Naive thymus-derived CD4-positive, alpha-beta T cell (primary cell): ENCODE results near the gene GRIK4. TPM values are rescaled to one million over a fixed set of nuclear protein-coding genes. Genes with fewer than 3 reads are reported as not detected.

Experiments
- ATAC-seq: fragments of 150-1000 bp; cut with Tn5 transposase; 2 replicates; pipeline ENCODE4 v1.10.0; 2021; ENCODE audit warnings: mild to moderate bottlenecking, moderate library complexity
- CTCF ChIA-PET: fragments of 350-600 bp; sonication (Branson Sonifier 250); formaldehyde crosslinking; loops from one replicate; lab custom pipeline; 2021; ENCODE audit warnings: antibody characterized with exemption; lab: Charles Lee
- POLR2A ChIA-PET: fragments of 350-600 bp; sonication (Branson Sonifier 250); formaldehyde crosslinking; loops from one replicate; lab custom pipeline; 2021; ENCODE audit warnings: antibody characterized with exemption, inconsistent platforms; lab: Charles Lee
- DNase-seq, 9 donors: peaks; one replicate each; pipeline versions ENCODE4 v3.0.0 to v3.0.0-alpha.2; 2020 to 2022; ENCODE audit warnings: mixed read lengths in 1 of 9
- H3K27ac ChIP-seq: one replicate; pipeline ENCODE4 v1.7.0; 2013; ENCODE audit warnings: mild to moderate bottlenecking, low read depth, low read length, moderate library complexity
- H3K27me3 ChIP-seq, 2 donors: one replicate each; pipeline ENCODE4 v1.7.0; 2013; ENCODE audit warnings: low read length in 2 of 2, mild to moderate bottlenecking in 2 of 2, moderate library complexity in 2 of 2; ENCODE audit not compliant: control insufficient read depth in 2 of 2, insufficient read depth in 2 of 2
- H3K36me3 ChIP-seq, 3 experiments: 1 replicate in 2 of 3; 2 replicates in 1 of 3; pipeline ENCODE4 v1.7.0; 2013; ENCODE audit warnings: low read length in 3 of 3, mild to moderate bottlenecking in 3 of 3, moderate library complexity in 1 of 3; ENCODE audit not compliant: insufficient read depth in 3 of 3, control insufficient read depth in 2 of 3
- H3K4me1 ChIP-seq, 2 donors: one replicate each; pipeline ENCODE4 v1.7.0; 2013; ENCODE audit warnings: low read length in 2 of 2, mild to moderate bottlenecking in 2 of 2, moderate library complexity in 1 of 2; ENCODE audit not compliant: control insufficient read depth in 2 of 2, insufficient read depth in 2 of 2
- H3K4me3 ChIP-seq: 2 replicates; pipeline ENCODE4 v1.7.0; 2013; ENCODE audit warnings: mild to moderate bottlenecking, low read length
- H3K9me3 ChIP-seq, 3 experiments: 1 replicate in 2 of 3; 2 replicates in 1 of 3; pipeline ENCODE4 v1.7.0; 2013; ENCODE audit warnings: low read length in 3 of 3; ENCODE audit not compliant: control insufficient read depth in 2 of 3
- H3K27ac Mint-ChIP-seq, 9 donors: one replicate each; pipeline ENCODE4 v1.8.0; 2020 to 2022; ENCODE audit warnings: mixed read lengths in 9 of 9, mild to moderate bottlenecking in 8 of 9, moderate library complexity in 5 of 9, inconsistent platforms in 2 of 9
- H3K27me3 Mint-ChIP-seq, 5 donors: one replicate each; pipeline ENCODE4 v1.8.0; 2021 to 2022; ENCODE audit warnings: mixed read lengths in 5 of 5, mild to moderate bottlenecking in 1 of 5
- H3K36me3 Mint-ChIP-seq, 5 donors: one replicate each; pipeline ENCODE4 v1.8.0; 2020 to 2022; ENCODE audit warnings: mixed read lengths in 5 of 5, mild to moderate bottlenecking in 3 of 5, inconsistent platforms in 1 of 5
- H3K4me1 Mint-ChIP-seq, 7 donors: one replicate each; pipeline ENCODE4 v1.8.0; 2020 to 2022; ENCODE audit warnings: mixed read lengths in 7 of 7, mild to moderate bottlenecking in 3 of 7, inconsistent platforms in 1 of 7
- H3K4me3 Mint-ChIP-seq, 10 donors: one replicate each; pipeline ENCODE4 v1.8.0; 2020 to 2022; ENCODE audit warnings: mild to moderate bottlenecking in 10 of 10, mixed read lengths in 10 of 10, moderate library complexity in 6 of 10, inconsistent platforms in 2 of 10
- H3K9me3 Mint-ChIP-seq, 11 donors: one replicate each; pipeline ENCODE4 v1.8.0; 2020 to 2022; ENCODE audit warnings: mixed read lengths in 11 of 11, mild to moderate bottlenecking in 4 of 11, inconsistent platforms in 1 of 11, moderate library complexity in 1 of 11
- intact Hi-C, 2 donors: fragments of 100-400 bp; cut with micrococcal nuclease; formaldehyde crosslinking; loops; one replicate each; pipeline ENCODE4 v1.15.1; 2023
- polyA plus RNA-seq, 2 donors: library from polyadenylated mRNA; unstranded; fragments of 300-500 nt; fragmentation: Illumina TruSeq; gene quantifications; one replicate each; pipeline ENCODE4 v1.2.3, GENCODE V29; 2021
- total RNA-seq, 6 experiments: library from RNA in 5 of 6; stranded (reverse) in 5 of 6; gene quantifications; 1 replicate in 5 of 6; 2 replicates in 1 of 6; pipeline ENCODE4 v1.2.3 and lab custom pipeline; 2021 to 2026

Gene GRIK4
- total and polyA plus RNA-seq, 7 experiments from 2014 or later: 0.93 to 3.8 TPM; not detected in 5

DNA sequence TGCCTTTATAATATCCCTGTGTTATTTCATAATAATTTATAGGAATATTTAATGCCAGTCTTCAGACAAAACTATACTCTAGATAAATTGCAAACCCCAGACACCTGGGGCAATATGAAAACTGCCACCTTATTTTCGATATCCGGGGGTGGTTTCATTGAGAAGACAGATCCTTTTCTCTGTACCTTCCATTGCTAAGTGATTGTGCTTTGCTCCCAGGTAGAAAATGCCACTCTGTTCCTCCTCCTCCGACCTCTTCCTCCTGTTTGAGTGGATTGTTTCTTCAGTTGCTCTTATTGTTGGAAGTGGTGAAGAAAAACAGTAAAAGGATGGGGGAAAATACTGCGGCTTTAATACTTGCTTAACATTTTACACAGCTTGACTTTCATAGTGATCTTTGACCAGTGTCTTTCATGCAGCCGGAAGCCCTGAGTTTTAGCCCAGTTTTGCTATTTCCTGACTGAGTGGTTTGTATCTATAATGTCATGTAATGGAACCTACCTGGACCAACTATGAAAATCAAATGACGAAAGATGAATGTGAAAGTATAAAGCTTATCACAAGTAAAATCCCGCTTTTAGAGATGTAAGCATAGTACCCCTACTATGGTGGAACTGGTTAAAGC lies 5.6 kb upstream of the GRIK4 start:
- no peaks in the 10 kb centered on the region for H3K36me3 ChIP-seq
- Mint-ChIP-seq H3K9me3 (peaks cover 0 to 3% (median 0%) of the 10 kb centered on the region in 11 donors), H3K27ac (no peak overlapping the region), H3K4me3 (no peak overlapping the region), H3K27me3 (peaks cover 66 to 90% (median 81%) of the 10 kb centered on the region in 5 donors), H3K4me1 (peaks cover 0 to 7% (median 2%) of the 10 kb centered on the region in 7 donors), H3K36me3 (no peaks in the 10 kb centered on the region)
- CTCF ChIA-PET: no interaction called here
- DNase-seq: no peak
- H3K27ac ChIP-seq: no peak overlapping the region
- POLR2A ChIA-PET: no interaction called here
- no peak for ATAC-seq
- H3K4me1 ChIP-seq: no peaks in the 10 kb centered on the region
- H3K4me3 ChIP-seq: no peak overlapping the region
- no peaks in the 10 kb centered on the region for H3K9me3 ChIP-seq
- peaks cover 0 to 12% of the 10 kb centered on the region in 2 donors for H3K27me3 ChIP-seq
- intact Hi-C loops: no loop called here

DNA sequence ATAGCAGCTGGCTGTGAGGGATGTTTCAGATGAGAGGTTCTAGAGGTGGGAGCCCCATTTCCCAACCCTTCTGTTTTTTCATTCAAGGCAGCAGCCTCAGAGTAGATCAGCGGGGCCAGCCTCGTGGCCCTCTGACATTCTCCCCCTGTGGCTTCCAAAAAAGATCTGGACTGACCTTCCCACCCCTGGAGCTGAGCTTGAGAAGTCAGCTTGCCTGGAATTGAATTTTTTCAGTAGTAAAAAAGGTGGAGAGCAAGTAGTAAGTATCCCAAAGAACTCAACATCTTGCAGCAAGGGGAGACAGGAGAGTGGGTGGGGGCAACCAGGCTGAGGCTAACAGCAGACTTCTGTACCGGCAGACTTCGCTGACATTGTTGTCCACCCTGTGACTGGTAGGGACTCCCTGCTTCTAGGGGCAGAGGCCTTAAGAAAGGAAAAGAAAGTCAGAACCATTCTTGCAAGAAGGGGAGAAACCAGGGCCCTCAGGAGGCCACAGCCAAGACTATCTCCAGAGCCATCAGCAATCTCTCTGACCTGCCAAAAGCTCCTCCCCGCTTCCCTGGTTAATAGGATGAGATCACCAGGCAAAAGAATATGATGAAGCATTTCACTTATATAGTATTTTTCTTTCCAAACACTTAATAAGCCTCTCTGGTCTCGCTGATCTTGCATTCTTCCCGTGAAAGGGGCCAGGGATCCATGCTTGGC lies 2.0 kb upstream of the GRIK4 start:
- Histone ChIP-seq H3K27me3 (peaks cover 0 to 12% of the 10 kb centered on the region in 2 donors), H3K36me3 (no peaks in the 10 kb centered on the region), H3K4me1 (no peaks in the 10 kb centered on the region), H3K9me3 (no peaks in the 10 kb centered on the region), H3K4me3 (no peak overlapping the region), H3K27ac (no peak overlapping the region)
- Mint-ChIP-seq H3K9me3 (peaks cover 0 to 3% (median 0%) of the 10 kb centered on the region in 11 donors), H3K4me1 (peaks cover 0 to 8% (median 3%) of the 10 kb centered on the region in 7 donors), H3K27me3 (peaks cover 65 to 81% (median 79%) of the 10 kb centered on the region in 5 donors), H3K27ac (no peak overlapping the region), H3K36me3 (no peaks in the 10 kb centered on the region), H3K4me3 (peak overlapping the region in 1 of 10 donors; percentile 44)
- POLR2A ChIA-PET: no interaction called here
- intact Hi-C loops: loop anchor here (2.0 to 5.0 kb wide), 3 partner anchors 172 to 1998 kb away; partner anchors contain the start of gene ARHGEF12 (in 1 of the 2)
- no peak for ATAC-seq
- no peak for DNase-seq
- CTCF ChIA-PET: no interaction called here

DNA sequence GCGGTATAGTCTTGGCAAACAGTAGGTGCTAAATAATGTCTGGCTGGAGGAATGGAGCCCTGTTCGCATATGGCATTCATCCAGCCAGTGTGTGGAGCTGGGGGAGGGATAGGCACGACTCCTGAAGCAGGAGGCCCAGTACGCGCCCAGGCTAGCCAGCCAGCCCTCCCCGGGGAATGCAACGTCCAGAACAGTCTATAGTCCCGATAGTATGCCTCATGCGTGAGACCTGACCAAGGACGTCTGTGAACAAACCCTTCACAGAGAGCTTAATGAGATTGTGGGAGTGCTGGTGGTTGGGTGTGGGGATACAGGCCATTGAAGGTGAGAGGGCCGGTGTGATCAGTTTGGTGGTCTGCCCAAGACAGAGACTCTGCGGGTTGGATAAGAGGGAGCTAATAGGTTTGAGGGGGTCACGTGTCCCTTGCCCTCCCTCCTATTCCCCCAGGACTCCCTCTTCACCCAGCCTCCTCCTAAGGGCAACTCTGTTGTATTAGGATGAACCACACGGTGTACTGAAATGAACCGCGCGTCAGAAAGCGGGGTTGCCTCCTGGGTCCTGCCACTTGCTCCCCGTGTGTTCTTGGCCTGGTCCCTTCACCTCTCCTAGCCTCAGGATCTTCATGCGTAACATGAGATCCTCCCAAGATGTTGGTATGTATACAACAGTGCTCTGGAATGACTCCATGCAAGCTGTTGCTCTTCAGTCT lies 987 bp upstream of the GRIK4 start:
- DNase-seq (peak in 1 of 9 donors; percentile 1), ATAC-seq (no peak)
- Histone ChIP-seq H3K27me3 (peaks cover 0 to 12% of the 10 kb centered on the region in 2 donors), H3K9me3 (no peaks in the 10 kb centered on the region), H3K4me3 (no peak overlapping the region), H3K36me3 (no peaks in the 10 kb centered on the region), H3K4me1 (no peaks in the 10 kb centered on the region), H3K27ac (no peak overlapping the region)
- peaks cover 0 to 8% (median 3%) of the 10 kb centered on the region in 7 donors for H3K4me1 Mint-ChIP-seq
- peaks cover 0 to 3% (median 0%) of the 10 kb centered on the region in 11 donors for H3K9me3 Mint-ChIP-seq
- ChIA-PET CTCF (interaction anchor here (0.7 to 1.0 kb wide), 3 partner anchors 15 to 145 kb away, joined by 3 to 4 read pairs (median 3); no protein-coding TSS in a partner anchor), POLR2A (no interaction called here)
- peaks cover 67 to 84% (median 80%) of the 10 kb centered on the region in 5 donors for H3K27me3 Mint-ChIP-seq
- H3K27ac Mint-ChIP-seq: no peak overlapping the region
- H3K4me3 Mint-ChIP-seq: peak overlapping the region in 9 of 10 donors; percentile 21 to 68 (median 55)
- intact Hi-C loops: loop anchor here (1.0 to 5.0 kb wide), 7 partner anchors 173 to 1997 kb away; partner anchors contain the start of gene ARHGEF12 (in 1 of the 2)
- H3K36me3 Mint-ChIP-seq: no peaks in the 10 kb centered on the region

DNA sequence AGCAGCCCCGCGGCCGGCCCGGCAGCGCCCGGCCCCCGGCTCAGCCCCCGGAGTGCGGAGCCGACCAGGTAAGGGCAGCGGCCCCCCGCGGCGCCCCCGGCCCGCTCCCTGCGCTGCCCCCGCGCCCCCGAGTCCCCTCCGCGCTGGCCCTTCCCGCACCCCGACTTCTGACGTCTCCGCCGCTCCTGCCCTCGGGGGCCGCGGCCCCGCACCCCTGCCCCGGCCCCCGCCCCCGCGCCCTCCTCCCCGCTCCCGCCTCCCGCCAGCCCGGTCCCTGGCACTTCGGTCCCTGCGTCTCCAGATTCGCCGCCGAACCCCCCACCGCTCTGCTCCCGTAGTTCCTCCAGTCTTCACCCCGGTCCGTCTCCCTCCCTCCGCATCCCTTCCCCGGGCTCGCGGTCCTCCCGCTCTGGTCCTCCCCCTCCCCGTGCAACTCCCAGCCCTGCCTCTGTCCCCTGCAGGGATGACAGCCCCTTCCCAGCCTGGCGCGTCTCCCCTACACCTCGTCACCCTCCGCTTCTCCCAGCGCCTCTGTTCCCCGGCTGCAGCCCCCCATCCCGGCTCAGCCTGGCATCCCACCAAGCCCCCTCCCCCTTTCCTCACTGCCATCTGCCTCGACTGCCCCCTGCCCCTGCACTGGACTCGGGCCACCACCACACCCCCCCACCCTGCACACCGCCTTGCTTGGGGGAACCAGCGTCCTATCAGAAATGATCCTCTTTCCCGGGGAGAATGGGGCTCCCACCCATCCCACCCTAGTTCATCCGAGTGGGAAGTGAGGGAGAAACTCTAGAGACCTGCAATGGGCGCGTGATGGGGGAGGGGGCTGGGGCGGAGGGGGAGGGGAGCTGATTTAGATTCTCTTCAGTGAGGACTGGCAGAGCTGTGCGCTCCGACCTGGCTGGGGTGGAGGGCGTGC lies 531 bp downstream of the GRIK4 start:
- CTCF ChIA-PET: no interaction called here
- H3K27me3 Mint-ChIP-seq: peaks cover 66 to 82% (median 76%) of the 10 kb centered on the region in 5 donors

DNA sequence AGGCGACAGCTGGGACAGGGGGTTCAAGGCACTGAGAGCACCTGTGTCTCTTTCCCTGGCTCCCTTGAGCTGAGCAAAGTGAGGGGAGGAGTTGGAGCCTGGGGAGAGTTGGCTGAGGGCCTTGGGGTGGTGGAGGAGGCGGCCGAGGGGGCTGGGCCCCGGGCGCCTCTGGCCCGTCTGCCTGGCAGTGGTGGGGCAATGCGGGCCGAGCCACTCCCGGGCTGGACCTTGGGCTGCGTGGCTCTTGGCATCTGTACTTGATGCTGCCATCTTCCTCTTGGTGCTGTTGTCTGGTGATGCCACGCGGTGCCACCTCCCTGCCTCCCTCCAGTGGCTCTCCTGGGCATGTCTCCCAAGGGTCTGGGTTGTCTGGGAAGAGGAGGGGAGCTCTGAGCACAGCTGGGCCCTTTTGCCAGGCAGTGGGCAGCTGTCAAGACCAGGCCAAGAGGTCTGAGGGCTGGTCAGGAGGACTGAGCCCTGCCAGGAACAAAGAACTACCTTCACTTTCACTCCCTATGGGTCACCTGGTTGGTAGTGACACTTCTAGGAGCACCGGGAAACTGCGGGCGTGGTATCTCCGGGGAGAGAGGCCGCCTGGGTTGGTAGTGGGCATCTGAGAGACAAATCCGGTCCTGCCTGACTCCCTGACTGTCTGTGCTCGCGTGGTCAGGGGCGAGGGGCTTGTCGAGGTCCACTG lies 1.3 kb downstream of the GRIK4 start:
- CTCF ChIA-PET: interaction anchor here (0.7 kb wide), 1 partner anchor 23 kb away, joined by 3 read pairs; no protein-coding TSS in a partner anchor
- Mint-ChIP-seq H3K27me3 (peaks cover 60 to 82% (median 73%) of the 10 kb centered on the region in 5 donors), H3K4me1 (peaks cover 0 to 12% (median 3%) of the 10 kb centered on the region in 7 donors), H3K27ac (no peak overlapping the region), H3K36me3 (no peaks in the 10 kb centered on the region), H3K9me3 (peaks cover 0 to 4% (median 0%) of the 10 kb centered on the region in 11 donors), H3K4me3 (peak overlapping the region in 9 of 10 donors; percentile 29 to 65 (median 56))
- ATAC-seq (no peak), DNase-seq (no peak)
- no peaks in the 10 kb centered on the region for H3K4me1 ChIP-seq
- H3K4me3 ChIP-seq: no peak overlapping the region
- H3K27me3 ChIP-seq: peaks cover 0 to 7% of the 10 kb centered on the region in 2 donors
- no peaks in the 10 kb centered on the region for H3K9me3 ChIP-seq
- H3K36me3 ChIP-seq: no peaks in the 10 kb centered on the region
- intact Hi-C loops: loop anchor here (5.0 kb wide), 2 partner anchors 176 to 1994 kb away; partner anchors contain the start of gene ARHGEF12 (in 1 of the 2)
- no peak overlapping the region for H3K27ac ChIP-seq
- POLR2A ChIA-PET: no interaction called here

More for the DNA sequence above, 531 bp downstream of the GRIK4 start:
- H3K36me3 ChIP-seq: no peaks in the 10 kb centered on the region
- H3K4me1 ChIP-seq: no peaks in the 10 kb centered on the region
- POLR2A ChIA-PET: no interaction called here
- no peak for ATAC-seq
- Mint-ChIP-seq H3K4me3 (peak overlapping the region in 7 of 10 donors; percentile 30 to 65 (median 59)), H3K27ac (no peak overlapping the region), H3K4me1 (peaks cover 0 to 12% (median 3%) of the 10 kb centered on the region in 7 donors), H3K36me3 (no peaks in the 10 kb centered on the region), H3K9me3 (peaks cover 0 to 4% (median 0%) of the 10 kb centered on the region in 11 donors)
- no peak for DNase-seq
- no peaks in the 10 kb centered on the region for H3K9me3 ChIP-seq
- no peak overlapping the region for H3K4me3 ChIP-seq
- peaks cover 0 to 7% of the 10 kb centered on the region in 2 donors for H3K27me3 ChIP-seq
- no peak overlapping the region for H3K27ac ChIP-seq
- intact Hi-C loops: loop anchor here (1.0 to 5.0 kb wide), 7 partner anchors 173 to 1995 kb away; partner anchors contain the start of gene ARHGEF12 (in 1 of the 2)
